ENCODE results near the gene NXNL1. TPM values are rescaled to one million over a fixed set of nuclear protein-coding genes. Genes with fewer than 3 reads are reported as not detected.
A peak's percentile ranks its signal among the peaks of the same experiment; 100 is the strongest.

NXNL1 gene
- total and polyA plus RNA-seq, 3 experiments from 2014 or later, result not detected

DNA sequence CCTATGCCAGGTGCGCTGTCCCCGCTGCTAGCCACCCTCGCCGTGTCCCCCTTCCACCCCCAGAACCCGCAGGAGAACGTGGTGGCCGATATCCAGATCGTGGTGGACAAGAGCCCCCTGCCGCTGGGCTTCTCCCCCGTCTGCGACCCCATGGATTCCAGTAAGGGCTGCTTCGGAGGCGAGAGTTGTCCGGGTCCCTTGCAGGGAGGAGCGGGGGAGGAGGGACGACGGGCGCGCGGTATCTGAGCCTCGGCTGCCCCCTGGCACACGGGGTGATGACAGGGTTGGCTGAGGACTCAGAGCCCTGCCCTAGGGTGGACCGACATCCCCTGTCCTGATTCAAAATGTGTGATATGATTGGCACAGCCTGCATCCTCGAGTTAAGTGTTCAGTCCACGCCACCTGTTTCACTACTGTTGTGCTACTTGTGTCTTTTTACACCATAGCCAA lies 40.2 kb downstream of the NXNL1 start:
- Histone ChIP-seq H3K9me3 (ENCODE audit: low read length) (no peaks in the 10 kb centered on the region), H3K36me3 (ENCODE audit: insufficient read depth, low read length) (no peaks in the 10 kb centered on the region), H3K4me3 (ENCODE audit: low read length) (peak overlapping the region; percentile 80), H3K27ac (ENCODE audit: low read depth, low read length) (peak overlapping the region; percentile 61), H3K27me3 (ENCODE audit: insufficient read depth, low read length, poor library complexity, severe bottlenecking) (no peaks in the 10 kb centered on the region), H3K4me1 (ENCODE audit: insufficient read depth, low read length) (peaks cover 15% of the 10 kb centered on the region)
- Mint-ChIP-seq H3K4me3 (peak overlapping the region; percentile 85 to 97 (median 92)), H3K27ac (peak overlapping the region in 7 of 8 donors; percentile 26 to 84 (median 70)), H3K9me3 (no peaks in the 10 kb centered on the region), H3K4me1 (peaks cover 14 to 20% (median 18%) of the 10 kb centered on the region in 3 donors), H3K27me3 (no peaks in the 10 kb centered on the region), H3K36me3 (peaks cover 0 to 24% (median 1%) of the 10 kb centered on the region in 3 donors)
- peak in 1 of 5 donors; percentile 19 for DNase-seq
- ChIA-PET POLR2A (interaction anchor here (1.2 kb wide), 1 partner anchor 38 kb away, joined by 3 read pairs; no protein-coding TSS in a partner anchor), CTCF (interaction anchor here (1.4 kb wide), 1 partner anchor 15 kb away, joined by 3 read pairs; the partner anchor contains the start of gene BST2)

DNA sequence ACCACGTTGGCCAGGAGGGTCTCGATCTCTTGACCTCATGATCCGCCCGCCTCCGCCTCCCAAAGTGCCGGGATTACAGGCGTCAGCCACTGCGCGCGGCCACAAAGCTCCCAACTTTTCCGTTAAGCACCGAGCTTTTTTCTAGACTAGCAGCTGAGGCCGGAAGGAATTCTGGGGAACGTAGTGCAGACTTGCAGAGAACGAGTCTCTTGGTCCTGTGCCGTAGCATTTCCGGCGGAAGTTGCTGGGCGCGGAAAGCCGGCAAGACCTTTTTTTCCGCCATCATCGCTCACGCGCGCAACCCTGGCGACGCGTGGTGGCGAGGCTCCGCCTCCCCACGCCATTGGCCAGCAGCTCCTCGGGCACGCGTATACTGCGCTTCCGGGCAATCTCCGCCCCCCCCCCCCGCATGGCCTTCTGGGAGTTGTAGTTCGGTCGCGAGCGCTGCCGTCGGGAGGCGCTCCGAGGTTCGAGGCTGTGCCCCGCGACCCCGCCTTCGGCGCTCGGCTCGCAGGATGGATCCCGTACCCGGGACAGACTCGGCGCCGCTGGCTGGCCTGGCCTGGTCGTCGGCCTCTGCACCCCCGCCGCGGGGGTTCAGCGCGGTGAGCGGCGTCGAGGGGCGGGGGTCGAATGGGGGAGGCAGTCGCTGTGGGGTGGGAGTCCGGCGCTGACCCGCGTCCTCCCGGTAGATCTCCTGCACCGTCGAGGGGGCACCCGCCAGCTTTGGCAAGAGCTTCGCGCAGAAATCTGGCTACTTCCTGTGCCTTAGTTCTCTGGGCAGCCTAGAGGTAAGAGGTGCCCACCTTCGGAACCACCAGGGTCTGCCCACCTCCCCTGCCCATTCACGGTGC lies 40.9 kb downstream of the NXNL1 start, which contains the start of gene MVB12A:
MVB12A (plus strand) TSS at position 427 of the 854 bp plus-strand sequence; CDS start at position 516, 89 bp downstream.
- Mint-ChIP-seq H3K4me3 (peak within 1 kb of the TSS; percentile 89 to 97 (median 92)), H3K4me1 (peaks cover 14 to 20% (median 18%) of the 10 kb centered on the region in 3 donors), H3K27ac (peak within 1 kb of the TSS; percentile 88 to 98 (median 92)), H3K36me3 (peaks cover 0 to 30% (median 1%) of the 10 kb centered on the region in 3 donors), H3K9me3 (no peaks in the 10 kb centered on the region), H3K27me3 (no peaks in the 10 kb centered on the region)
- ChIA-PET POLR2A (interaction anchor here (0.5 to 1.8 kb wide), 7 partner anchors 14 to 194 kb away, joined by 3 to 25 read pairs (median 5); partner anchors contain the start of genes BST2, DDA1 and OCEL1), CTCF (interaction anchor here (1.0 to 1.4 kb wide), 5 partner anchors 11 to 17 kb away, joined by 3 to 11 read pairs (median 3); partner anchors contain the start of gene BST2)
- Histone ChIP-seq H3K9me3 (ENCODE audit: low read length) (no peaks in the 10 kb centered on the region), H3K4me3 (ENCODE audit: low read length) (peak within 1 kb of the TSS; percentile 80), H3K36me3 (ENCODE audit: insufficient read depth, low read length) (no peaks in the 10 kb centered on the region), H3K27ac (ENCODE audit: low read depth, low read length) (peak within 1 kb of the TSS; percentile 61), H3K4me1 (ENCODE audit: insufficient read depth, low read length) (peaks cover 15% of the 10 kb centered on the region), H3K27me3 (ENCODE audit: insufficient read depth, low read length, poor library complexity, severe bottlenecking) (no peaks in the 10 kb centered on the region)
- peak; percentile 92 to 97 (median 95) for DNase-seq

DNA sequence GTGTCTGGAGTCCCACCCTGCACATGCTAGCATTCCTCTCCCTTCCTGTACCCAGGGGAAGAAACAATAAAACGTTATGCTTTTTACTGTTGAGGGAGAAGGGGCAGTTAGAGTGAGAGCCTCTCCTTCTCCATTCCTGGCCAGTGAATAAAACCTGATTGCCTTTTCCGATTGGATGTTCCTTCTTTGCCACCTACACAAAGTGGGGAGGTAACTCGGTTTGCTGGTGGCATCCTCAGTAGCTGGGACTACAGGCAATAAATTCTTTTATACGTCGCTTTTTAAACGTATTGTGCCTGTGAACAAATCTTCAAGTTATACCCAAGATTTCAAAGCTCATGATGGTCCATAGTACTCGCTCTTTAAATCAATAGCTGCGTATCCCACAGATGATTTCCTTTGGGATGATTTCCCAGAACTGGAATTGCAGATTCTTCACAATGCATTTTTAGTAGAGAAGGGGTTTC lies 41.5 kb downstream of the NXNL1 start:
- Histone ChIP-seq H3K4me3 (ENCODE audit: low read length) (peak overlapping the region; percentile 78), H3K36me3 (ENCODE audit: insufficient read depth, low read length) (no peaks in the 10 kb centered on the region), H3K4me1 (ENCODE audit: insufficient read depth, low read length) (peaks cover 15% of the 10 kb centered on the region), H3K27ac (ENCODE audit: low read depth, low read length) (peak overlapping the region; percentile 57), H3K9me3 (ENCODE audit: low read length) (no peaks in the 10 kb centered on the region), H3K27me3 (ENCODE audit: insufficient read depth, low read length, poor library complexity, severe bottlenecking) (no peaks in the 10 kb centered on the region)
- ChIA-PET CTCF (interaction anchor here (1.0 to 1.4 kb wide), 4 partner anchors 10 to 18 kb away, joined by 3 to 11 read pairs (median 3); partner anchors contain the start of gene BST2), POLR2A (interaction anchor here (0.5 to 1.8 kb wide), 6 partner anchors 13 to 193 kb away, joined by 3 to 25 read pairs (median 5); partner anchors contain the start of genes BST2, DDA1 and OCEL1)
- no peak for DNase-seq
- Mint-ChIP-seq H3K4me1 (peaks cover 14 to 20% (median 18%) of the 10 kb centered on the region in 3 donors), H3K27me3 (no peaks in the 10 kb centered on the region), H3K4me3 (peak overlapping the region; percentile 89 to 97 (median 92)), H3K36me3 (peaks cover 0 to 36% (median 1%) of the 10 kb centered on the region in 3 donors), H3K27ac (peak overlapping the region; percentile 88 to 98 (median 92)), H3K9me3 (no peaks in the 10 kb centered on the region)

DNA sequence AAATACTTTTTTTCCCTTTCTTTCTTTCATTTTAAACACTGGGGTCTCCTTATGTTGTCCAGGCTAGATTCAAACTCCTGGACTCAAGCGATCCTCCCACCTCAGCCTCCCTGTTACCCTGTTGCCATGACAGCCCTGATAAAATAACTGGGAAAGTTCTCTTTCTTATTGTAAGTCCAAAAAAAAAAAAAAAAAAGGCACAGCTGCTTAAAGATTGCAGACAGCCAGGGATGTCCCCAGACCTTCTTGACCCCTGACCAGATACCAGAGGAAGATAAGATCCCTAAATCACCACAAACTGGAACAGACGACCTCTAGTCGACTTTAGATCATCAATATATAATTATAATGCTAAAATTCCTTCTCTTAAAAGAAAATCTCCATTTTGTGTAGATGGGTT lies 42.0 kb downstream of the NXNL1 start:
- Histone ChIP-seq H3K9me3 (ENCODE audit: low read length) (no peaks in the 10 kb centered on the region), H3K36me3 (ENCODE audit: insufficient read depth, low read length) (peaks cover 2% of the 10 kb centered on the region), H3K27ac (ENCODE audit: low read depth, low read length) (peak overlapping the region; percentile 57), H3K4me3 (ENCODE audit: low read length) (peak overlapping the region; percentile 78), H3K4me1 (ENCODE audit: insufficient read depth, low read length) (peaks cover 15% of the 10 kb centered on the region), H3K27me3 (ENCODE audit: insufficient read depth, low read length, poor library complexity, severe bottlenecking) (no peaks in the 10 kb centered on the region)
- Mint-ChIP-seq H3K9me3 (no peaks in the 10 kb centered on the region), H3K4me3 (peak overlapping the region; percentile 27 to 94 (median 92)), H3K27me3 (no peaks in the 10 kb centered on the region), H3K27ac (peak overlapping the region in 5 of 8 donors; percentile 88 to 96 (median 94)), H3K4me1 (peaks cover 14 to 20% (median 18%) of the 10 kb centered on the region in 3 donors), H3K36me3 (peaks cover 0 to 37% (median 1%) of the 10 kb centered on the region in 3 donors)
- ChIA-PET POLR2A (interaction anchor here (1.5 to 1.8 kb wide), 2 partner anchors 13 to 110 kb away, joined by 5 to 25 read pairs; partner anchors contain the start of genes BST2 and DDA1), CTCF (interaction anchor here (1.0 to 1.4 kb wide), 2 partner anchors 10 to 12 kb away, joined by 3 to 11 read pairs; partner anchors contain the start of gene BST2)
- DNase-seq, result no peak

DNA sequence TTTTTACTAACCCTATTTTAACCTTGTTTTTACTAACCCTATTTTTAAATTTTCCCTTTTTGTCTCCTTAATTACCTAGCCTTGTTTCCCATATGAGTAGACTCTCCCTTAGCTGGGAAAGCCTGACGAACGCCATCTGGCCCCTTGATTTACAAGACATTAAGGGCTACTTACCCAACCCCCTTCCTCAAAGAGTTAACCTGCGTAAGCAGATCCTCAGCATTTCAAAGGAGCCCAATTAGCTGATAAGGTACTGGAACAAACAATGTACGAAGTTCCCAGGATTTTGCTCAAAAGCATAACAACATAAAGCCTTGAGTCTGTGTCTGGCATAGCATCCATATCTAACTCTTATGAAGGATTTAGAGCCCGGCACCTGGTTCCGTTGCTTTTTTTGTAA lies 45.6 kb downstream of the NXNL1 start:
- Mint-ChIP-seq H3K27me3 (no peaks in the 10 kb centered on the region), H3K4me3 (no peak overlapping the region), H3K27ac (peak overlapping the region in 3 of 8 donors; percentile 29 to 71 (median 43)), H3K4me1 (peaks cover 11 to 15% (median 11%) of the 10 kb centered on the region in 3 donors), H3K9me3 (no peaks in the 10 kb centered on the region), H3K36me3 (peaks cover 0 to 46% (median 4%) of the 10 kb centered on the region in 3 donors)
- POLR2A ChIA-PET, result interaction anchor here (0.7 kb wide), 1 partner anchor 11 kb away, joined by 3 read pairs; no protein-coding TSS in a partner anchor
- H3K9me3 ChIP-seq (ENCODE audit: low read length), result no peaks in the 10 kb centered on the region
- no peak overlapping the region for H3K4me3 ChIP-seq (ENCODE audit: low read length)
- CTCF ChIA-PET, result no interaction called here
- peaks cover 7% of the 10 kb centered on the region for H3K4me1 ChIP-seq (ENCODE audit: insufficient read depth, low read length)
- peaks cover 15% of the 10 kb centered on the region for H3K36me3 ChIP-seq (ENCODE audit: insufficient read depth, low read length)
- DNase-seq, result no peak
- H3K27me3 ChIP-seq (ENCODE audit: insufficient read depth, low read length, poor library complexity, severe bottlenecking), result no peaks in the 10 kb centered on the region
- H3K27ac ChIP-seq (ENCODE audit: low read depth, low read length), result no peak overlapping the region

DNA sequence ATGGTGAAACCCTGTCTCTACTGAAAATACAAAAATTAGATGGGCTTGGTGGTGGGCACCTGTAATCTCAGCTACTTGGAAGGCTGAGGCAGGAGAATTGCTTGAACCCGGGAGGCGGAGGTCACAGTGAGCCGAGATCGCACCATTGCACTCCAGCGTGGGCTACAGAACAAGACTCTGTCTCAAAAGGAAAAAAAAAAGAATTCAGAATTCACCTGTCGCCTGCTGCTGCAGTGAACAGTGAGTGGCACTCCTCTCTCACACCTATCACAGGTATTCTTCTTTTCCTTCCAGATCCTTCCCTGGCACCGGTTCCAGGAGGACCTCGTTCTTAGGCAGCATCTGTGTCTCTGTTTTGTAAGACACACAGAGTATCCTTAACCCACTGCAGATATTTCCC lies 46.6 kb downstream of the NXNL1 start:
- Histone ChIP-seq H3K27ac (ENCODE audit: low read depth, low read length) (no peak overlapping the region), H3K36me3 (ENCODE audit: insufficient read depth, low read length) (peaks cover 15% of the 10 kb centered on the region), H3K9me3 (ENCODE audit: low read length) (no peaks in the 10 kb centered on the region), H3K4me1 (ENCODE audit: insufficient read depth, low read length) (peaks cover 3% of the 10 kb centered on the region), H3K4me3 (ENCODE audit: low read length) (no peak overlapping the region), H3K27me3 (ENCODE audit: insufficient read depth, low read length, poor library complexity, severe bottlenecking) (no peaks in the 10 kb centered on the region)
- H3K4me1 Mint-ChIP-seq, result peaks cover 4 to 8% (median 5%) of the 10 kb centered on the region in 3 donors
- no peaks in the 10 kb centered on the region for H3K9me3 Mint-ChIP-seq
- H3K36me3 Mint-ChIP-seq, result peaks cover 0 to 44% (median 4%) of the 10 kb centered on the region in 3 donors
- CTCF ChIA-PET, result interaction anchor here (1.4 kb wide), 1 partner anchor 24 kb away, joined by 3 read pairs; no protein-coding TSS in a partner anchor
- DNase-seq, result no peak
- no peak overlapping the region for H3K4me3 Mint-ChIP-seq
- no peaks in the 10 kb centered on the region for H3K27me3 Mint-ChIP-seq
- POLR2A ChIA-PET, result no interaction called here
- H3K27ac Mint-ChIP-seq, result no peak overlapping the region

DNA sequence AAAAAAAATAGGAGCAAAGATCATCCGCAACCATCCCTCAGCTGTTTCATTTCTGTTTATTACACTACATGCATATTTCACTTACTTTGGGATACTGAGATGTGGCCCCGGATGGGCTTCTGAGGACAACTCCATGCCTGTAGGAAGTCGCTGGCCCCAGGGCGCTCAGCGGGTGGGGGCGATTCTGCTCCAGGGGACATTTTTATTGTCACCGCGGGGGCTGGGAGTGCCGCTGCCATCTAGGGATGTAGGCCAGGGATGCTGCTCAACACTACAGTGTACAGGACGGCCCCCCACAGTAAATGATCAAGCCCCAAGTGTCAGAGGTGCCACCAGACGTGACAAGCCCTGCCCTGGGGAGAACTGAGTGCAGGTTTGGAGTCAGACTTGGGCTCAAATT lies 48.9 kb downstream of the NXNL1 start:
- H3K4me1 ChIP-seq (ENCODE audit: insufficient read depth, low read length), result no peaks in the 10 kb centered on the region
- Mint-ChIP-seq H3K9me3 (no peaks in the 10 kb centered on the region), H3K4me3 (peak overlapping the region in 1 of 7 donors; percentile 37), H3K36me3 (peaks cover 0 to 45% (median 3%) of the 10 kb centered on the region in 3 donors), H3K27ac (peak overlapping the region in 2 of 8 donors; percentile 22 to 50), H3K27me3 (no peaks in the 10 kb centered on the region), H3K4me1 (peaks cover 14 to 17% (median 17%) of the 10 kb centered on the region in 3 donors)
- peaks cover 15% of the 10 kb centered on the region for H3K36me3 ChIP-seq (ENCODE audit: insufficient read depth, low read length)
- DNase-seq, result no peak
- ChIA-PET POLR2A (no interaction called here), CTCF (no interaction called here)
- H3K4me3 ChIP-seq (ENCODE audit: low read length), result no peak overlapping the region
- no peaks in the 10 kb centered on the region for H3K27me3 ChIP-seq (ENCODE audit: insufficient read depth, low read length, poor library complexity, severe bottlenecking)
- H3K27ac ChIP-seq (ENCODE audit: low read depth, low read length), result no peak overlapping the region
- no peaks in the 10 kb centered on the region for H3K9me3 ChIP-seq (ENCODE audit: low read length)
